ENCODE results near the gene POLR1B.

- TF ChIP-seq EZH2 (IDR thresholded peaks at IDR 0.05; ENCODE audit: insufficient read depth, poor library complexity, severe bottlenecking) (no peak), EZH2phosphoT487 (IDR thresholded peaks at IDR 0.05; ENCODE audit: insufficient read depth, low read depth) (no peak)
Observed at GRCh38 chr2:112585400-112585799, 43.1 kb downstream of the POLR1B start.

All from GM23248 (cell line).